Mesothelial cell of epicardium (in vitro differentiated cells): Measurements from ENCODE around the gene SMARCB1. TPM values are rescaled to one million over a fixed set of nuclear protein-coding genes. Genes with fewer than 3 reads are reported as not detected.

Experiments used
- DNase-seq, 2 experiments: peaks; one replicate each; pipeline ENCODE4 v3.0.0; 2021; ENCODE audit warnings: low spot score in 2 of 2; ENCODE audit not compliant: unreplicated experiment in 2 of 2
- H3K27ac Mint-ChIP-seq: 2 replicates; pipeline ENCODE4 v1.8.0; 2021; ENCODE audit warnings: mixed read lengths
- H3K27me3 Mint-ChIP-seq: 2 replicates; pipeline ENCODE4 v1.8.0; 2021; ENCODE audit warnings: low read depth, mixed read lengths
- H3K36me3 Mint-ChIP-seq: 2 replicates; pipeline ENCODE4 v1.8.0; 2021; ENCODE audit warnings: mixed read lengths
- H3K4me1 Mint-ChIP-seq: 2 replicates; pipeline ENCODE4 v1.8.0; 2021; ENCODE audit warnings: mixed read lengths
- H3K4me3 Mint-ChIP-seq: 2 replicates; pipeline ENCODE4 v1.8.0; 2021; ENCODE audit warnings: mild to moderate bottlenecking, moderate library complexity, mixed read lengths
- H3K9me3 Mint-ChIP-seq: 2 replicates; pipeline ENCODE4 v1.8.0; 2021; ENCODE audit warnings: mixed read lengths
- total RNA-seq: library from RNA; stranded (reverse); gene quantifications from 3 replicates; pipeline ENCODE4 v1.2.1, GENCODE V29; 2021
- TF ChIP-seq, protein P1 (sequence below): fragments of 200-600 bp; sonication (generic); IDR thresholded peaks from one replicate; pipeline ENCODE4 v1.5.0; 2021; ENCODE audit warnings: antibody characterized with exemption; ENCODE audit not compliant: unreplicated experiment

SMARCB1 gene
- total RNA-seq, 1 donor from 2014 or later: 182 TPM

DNA sequence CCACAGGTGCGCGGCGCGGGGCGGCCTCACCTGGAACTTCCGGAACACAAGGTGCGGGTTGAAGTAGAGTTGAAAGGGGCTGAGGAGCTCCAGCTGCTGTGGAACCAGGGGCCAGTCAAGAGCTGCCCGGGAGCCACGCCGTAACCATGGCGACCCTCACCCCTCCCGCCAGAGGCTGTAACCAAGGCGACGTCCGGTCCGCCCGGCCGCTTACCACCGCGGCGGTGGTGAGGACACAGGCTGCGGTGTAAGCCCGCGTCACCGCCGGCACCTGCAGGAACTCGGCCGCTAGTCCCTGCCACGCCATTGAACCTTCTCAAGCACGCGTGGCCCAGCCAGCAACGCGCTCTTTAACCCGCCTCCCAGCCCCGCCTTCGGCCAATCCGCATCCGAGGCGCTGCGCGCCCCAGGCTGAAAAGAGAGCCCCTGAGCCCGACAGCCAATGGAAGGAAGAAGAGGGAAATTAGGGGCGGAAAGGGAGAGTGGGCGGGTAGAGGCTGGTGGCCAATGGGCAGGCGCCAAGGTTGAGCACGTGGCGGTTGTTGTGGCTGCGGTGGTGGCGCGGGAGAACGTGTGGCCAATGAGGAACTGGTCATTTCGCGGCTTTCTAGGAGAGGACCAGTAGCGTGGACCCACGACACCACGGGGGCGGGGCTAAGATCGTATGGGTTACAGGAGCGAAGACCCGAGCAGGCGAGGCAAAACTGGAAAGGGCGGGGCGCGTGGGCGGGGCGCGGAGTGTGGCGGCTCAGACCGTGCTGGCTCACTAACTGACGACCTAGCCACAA lies 52.1 kb downstream of the SMARCB1 start, which contains the start of gene DERL3:
Gene DERL3 (minus strand): TSS at position 326 of the 788 bp plus-strand sequence. CDS start 19 bp downstream, at position 307.
- TF ChIP-seq, protein P1, sequence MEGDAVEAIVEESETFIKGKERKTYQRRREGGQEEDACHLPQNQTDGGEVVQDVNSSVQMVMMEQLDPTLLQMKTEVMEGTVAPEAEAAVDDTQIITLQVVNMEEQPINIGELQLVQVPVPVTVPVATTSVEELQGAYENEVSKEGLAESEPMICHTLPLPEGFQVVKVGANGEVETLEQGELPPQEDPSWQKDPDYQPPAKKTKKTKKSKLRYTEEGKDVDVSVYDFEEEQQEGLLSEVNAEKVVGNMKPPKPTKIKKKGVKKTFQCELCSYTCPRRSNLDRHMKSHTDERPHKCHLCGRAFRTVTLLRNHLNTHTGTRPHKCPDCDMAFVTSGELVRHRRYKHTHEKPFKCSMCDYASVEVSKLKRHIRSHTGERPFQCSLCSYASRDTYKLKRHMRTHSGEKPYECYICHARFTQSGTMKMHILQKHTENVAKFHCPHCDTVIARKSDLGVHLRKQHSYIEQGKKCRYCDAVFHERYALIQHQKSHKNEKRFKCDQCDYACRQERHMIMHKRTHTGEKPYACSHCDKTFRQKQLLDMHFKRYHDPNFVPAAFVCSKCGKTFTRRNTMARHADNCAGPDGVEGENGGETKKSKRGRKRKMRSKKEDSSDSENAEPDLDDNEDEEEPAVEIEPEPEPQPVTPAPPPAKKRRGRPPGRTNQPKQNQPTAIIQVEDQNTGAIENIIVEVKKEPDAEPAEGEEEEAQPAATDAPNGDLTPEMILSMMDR: no peak
- Mint-ChIP-seq H3K4me3 (peak within 1 kb of the TSS; percentile 79), H3K4me1 (peaks cover 56% of the 10 kb centered on the region), H3K9me3 (no peaks in the 10 kb centered on the region), H3K36me3 (peaks cover 6% of the 10 kb centered on the region), H3K27ac (peak within 1 kb of the TSS; percentile 94), H3K27me3 (peaks cover 2% of the 10 kb centered on the region)
- DNase-seq: peak; percentile 88 to 94

DNA sequence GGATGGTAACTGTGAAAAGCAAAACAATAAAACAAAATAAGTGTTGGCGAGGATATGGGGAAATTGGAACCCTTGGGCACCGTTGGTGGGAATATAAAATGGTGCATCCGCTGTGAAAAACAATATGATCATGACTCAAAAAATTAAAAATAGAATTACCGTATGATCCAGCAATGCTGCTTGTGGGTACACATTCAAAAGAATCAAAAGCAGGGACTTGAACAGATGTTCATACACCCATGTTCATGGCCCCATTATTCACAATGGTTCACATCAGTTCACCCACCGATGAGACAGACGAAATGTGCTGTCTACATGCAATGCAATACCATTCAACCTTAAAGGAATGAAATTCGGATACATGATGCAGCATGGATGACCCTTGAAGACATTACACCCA lies 53.3 kb downstream of the SMARCB1 start:
- H3K4me1 Mint-ChIP-seq: peaks cover 60% of the 10 kb centered on the region
- no peak for DNase-seq
- peaks cover 6% of the 10 kb centered on the region for H3K36me3 Mint-ChIP-seq
- peaks cover 2% of the 10 kb centered on the region for H3K27me3 Mint-ChIP-seq
- TF ChIP-seq, protein P1: no peak
- H3K9me3 Mint-ChIP-seq: no peaks in the 10 kb centered on the region
- peak overlapping the region; percentile 83 for H3K27ac Mint-ChIP-seq
- H3K4me3 Mint-ChIP-seq: no peak overlapping the region

DNA sequence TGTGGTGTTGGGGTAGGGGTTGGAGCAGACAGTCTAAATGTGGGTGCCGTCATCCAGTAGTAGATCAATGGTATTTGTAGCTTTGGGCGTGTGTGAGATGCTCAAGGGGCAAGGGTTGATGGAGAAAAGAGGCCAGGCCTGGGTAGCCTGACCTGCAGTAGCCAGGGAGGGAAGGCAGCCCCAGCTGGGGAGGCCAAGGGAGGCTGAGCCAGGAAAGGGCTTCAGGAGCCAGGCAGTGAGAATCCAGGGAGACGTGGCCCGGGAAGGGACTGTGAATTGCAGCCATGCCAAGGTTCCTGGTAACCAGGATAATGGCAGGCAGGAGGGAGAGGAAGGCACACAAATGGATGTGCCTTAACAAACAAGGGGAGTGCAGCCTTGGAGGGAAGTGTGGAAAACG lies 54.5 kb downstream of the SMARCB1 start:
- no peak overlapping the region for H3K4me3 Mint-ChIP-seq
- DNase-seq: no peak
- TF ChIP-seq, protein P1: no peak
- H3K27me3 Mint-ChIP-seq: peaks cover 2% of the 10 kb centered on the region
- H3K4me1 Mint-ChIP-seq: peaks cover 66% of the 10 kb centered on the region
- H3K36me3 Mint-ChIP-seq: no peaks in the 10 kb centered on the region
- peak overlapping the region; percentile 87 for H3K27ac Mint-ChIP-seq
- no peaks in the 10 kb centered on the region for H3K9me3 Mint-ChIP-seq

DNA sequence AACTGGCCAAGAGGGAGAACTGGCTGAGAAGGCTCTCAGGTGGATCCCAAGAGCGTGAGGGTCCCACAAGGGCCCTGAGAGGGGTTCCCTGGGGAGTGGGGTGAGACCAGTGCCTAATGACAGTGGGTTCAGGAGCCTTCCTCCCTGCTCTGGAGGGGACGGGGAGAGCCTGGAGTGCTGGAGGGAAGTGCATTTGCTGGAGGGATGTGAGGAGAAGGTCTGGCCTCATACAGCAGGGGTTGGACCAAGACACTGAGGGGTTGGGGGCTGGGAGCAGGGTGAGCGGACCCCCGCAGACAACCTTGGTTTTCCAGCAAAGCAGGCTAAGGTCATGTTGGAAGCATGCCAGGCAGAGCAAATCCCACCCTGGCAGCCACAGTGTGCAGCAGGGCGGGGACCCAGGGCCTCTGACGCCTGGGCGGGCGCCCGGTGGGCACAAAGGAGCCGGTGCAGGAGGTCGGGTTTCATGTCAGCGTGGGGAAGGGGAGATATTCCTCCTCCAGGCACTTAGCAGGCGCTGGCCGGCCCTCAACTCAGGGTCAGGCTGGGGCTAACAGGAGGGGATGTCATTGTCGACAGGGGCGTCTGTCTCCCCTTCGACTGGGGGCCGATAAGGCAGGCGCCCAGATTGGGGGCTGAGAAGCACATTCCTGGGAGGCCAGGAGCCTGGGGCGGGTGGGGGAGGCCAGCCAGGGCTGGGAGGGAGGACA lies 55.1 kb downstream of the SMARCB1 start:
- H3K4me1 Mint-ChIP-seq: peaks cover 72% of the 10 kb centered on the region
- TF ChIP-seq, protein P1: no peak

DNA sequence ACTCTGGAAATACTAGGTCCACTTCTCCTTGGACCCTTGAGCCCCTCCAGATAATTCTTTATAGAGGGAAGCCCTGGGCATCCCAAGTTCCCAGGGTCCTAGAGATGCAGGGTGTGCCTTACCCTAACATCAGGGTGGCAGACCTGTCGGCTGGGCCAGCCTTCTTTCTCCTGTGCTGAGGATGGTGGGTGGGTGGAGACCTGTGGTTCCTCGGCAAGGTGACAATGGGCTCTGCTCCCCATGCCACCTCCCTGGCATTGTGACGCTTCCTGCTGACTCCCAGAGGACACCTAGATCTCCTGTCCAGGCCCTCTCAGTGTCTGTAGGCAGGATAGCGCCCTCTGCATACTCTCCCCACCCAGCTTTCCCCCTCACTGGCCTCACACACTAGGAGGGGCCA lies 55.8 kb downstream of the SMARCB1 start:
- Mint-ChIP-seq H3K36me3 (no peaks in the 10 kb centered on the region), H3K4me1 (peaks cover 68% of the 10 kb centered on the region), H3K4me3 (no peak overlapping the region), H3K27ac (peak overlapping the region; percentile 87), H3K27me3 (peaks cover 2% of the 10 kb centered on the region), H3K9me3 (no peaks in the 10 kb centered on the region)
- TF ChIP-seq, protein P1: no peak
- no peak for DNase-seq

More for the DNA sequence above, 55.1 kb downstream of the SMARCB1 start:
- H3K9me3 Mint-ChIP-seq: no peaks in the 10 kb centered on the region
- no peaks in the 10 kb centered on the region for H3K36me3 Mint-ChIP-seq
- H3K27me3 Mint-ChIP-seq: peaks cover 2% of the 10 kb centered on the region
- peak overlapping the region; percentile 87 for H3K27ac Mint-ChIP-seq
- peak overlapping the region; percentile 8 for H3K4me3 Mint-ChIP-seq
- DNase-seq: peak in 1 of 2 experiments; percentile 58
